Erythroblast (primary cell): ENCODE measurements around the gene ELF1.
A peak's percentile ranks its signal among the peaks of the same experiment; 100 is the strongest.

Source experiments
- GATA1 ChIP-seq: IDR thresholded peaks from 2 replicates; pipeline ENCODE4 v1.6.1; 2011; ENCODE audit warnings: low read depth, mild to moderate bottlenecking, control low read depth, low read length, moderate library complexity
- POLR2A ChIP-seq: IDR thresholded peaks from 2 replicates; pipeline ENCODE4 v1.6.1; 2011; ENCODE audit warnings: mild to moderate bottlenecking, low read length

GRCh38 chr13:41061075-41061913 lies 42.2 kb upstream of the ELF1 start, which contains the start of gene WBP4:
- TF ChIP-seq POLR2A (peak; percentile 87), GATA1 (no peak)
